ENCODE results near the gene VTI1A.

VTI1A gene

GRCh38 chr10:112689327-112690072 is 242.5 kb downstream of the VTI1A start:
- no peak for DNase-seq

DNA sequence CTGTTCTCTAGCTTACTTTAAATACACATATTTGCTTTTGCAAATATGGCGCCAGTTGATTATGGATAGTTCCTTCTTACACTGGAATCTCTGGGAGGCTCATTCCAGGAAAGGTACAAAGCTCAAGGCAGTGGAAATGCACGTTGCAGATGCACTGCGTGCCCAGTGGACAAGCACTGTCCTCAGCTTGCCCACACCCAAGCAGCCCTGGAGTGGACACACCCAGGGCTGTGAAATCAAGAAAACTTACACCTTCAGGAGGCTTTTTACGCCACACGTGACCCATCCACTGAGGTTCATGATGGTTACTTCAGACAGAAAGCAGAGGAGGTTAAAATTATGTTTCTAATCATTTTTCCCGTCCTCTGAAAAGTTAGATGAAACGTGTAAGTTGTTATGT is 248.5 kb downstream of the VTI1A start:
- no peak for DNase-seq

- no peak for DNase-seq
Observed at GRCh38 chr10:112696592-112696991, 249.6 kb downstream of the VTI1A start.

- no peak for DNase-seq
Observed at GRCh38 chr10:112698133-112698817, 251.3 kb downstream of the VTI1A start.

DNA sequence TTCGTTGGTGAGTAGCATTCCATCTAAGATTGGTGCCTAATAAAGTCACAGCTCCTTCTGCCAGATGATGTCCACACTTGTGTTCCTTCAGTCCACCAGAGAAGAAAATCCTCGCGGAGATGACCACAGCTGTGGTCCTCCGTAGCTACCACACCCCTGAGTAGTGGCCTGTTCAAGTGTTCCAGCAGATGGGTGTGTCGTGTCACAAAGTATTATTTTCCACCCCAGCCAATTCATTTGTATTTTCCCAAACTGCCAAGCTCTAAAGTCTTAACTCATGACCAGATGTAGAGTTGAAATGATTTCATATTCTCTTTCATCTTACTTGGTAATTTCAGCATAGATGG is 251.8 kb downstream of the VTI1A start:
- no peak for DNase-seq

DNA sequence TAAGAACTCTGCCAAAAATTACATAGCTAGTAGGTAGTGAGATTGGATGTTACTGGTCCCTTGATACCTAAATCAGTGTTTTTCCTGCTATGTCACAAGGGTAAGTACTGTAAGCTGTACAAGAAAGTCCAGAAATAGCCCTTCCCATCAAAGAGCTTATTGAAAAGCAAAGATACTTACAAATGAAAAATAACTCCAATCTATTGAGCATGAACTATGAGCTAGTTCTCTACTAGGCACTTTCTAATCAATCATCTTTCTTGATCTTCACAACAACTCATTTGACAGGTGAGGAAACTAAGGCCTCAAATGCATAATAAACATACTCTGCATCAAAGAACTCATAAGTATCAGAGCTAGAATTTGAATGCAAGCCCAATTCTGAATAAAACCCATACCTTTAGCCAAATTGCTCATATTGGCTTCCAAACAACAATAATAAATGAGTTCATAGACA is 253.2 kb downstream of the VTI1A start:
- DNase-seq, result no peak

GRCh38 chr10:112701211-112701877 is 254.3 kb downstream of the VTI1A start:
- DNase-seq, result no peak

DNA sequence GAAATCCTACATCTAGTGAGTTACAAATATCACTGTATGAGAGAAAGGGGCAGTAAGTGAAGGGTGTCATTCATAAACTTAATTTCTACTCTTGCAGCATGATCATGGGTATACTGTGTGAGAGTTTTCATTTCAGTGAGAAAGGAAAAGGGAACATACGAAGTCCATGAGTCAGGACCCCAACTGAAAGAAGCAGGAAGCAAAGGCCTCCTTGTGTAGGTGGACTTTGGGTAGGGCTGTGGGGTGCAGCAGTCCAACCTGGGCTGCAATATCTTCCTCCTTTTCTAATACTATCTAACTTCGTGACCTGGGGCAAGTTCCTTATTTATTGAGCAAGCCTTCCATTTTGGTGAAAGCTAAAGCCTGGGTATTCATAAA is 254.9 kb downstream of the VTI1A start:
- DNase-seq, result no peak

DNA sequence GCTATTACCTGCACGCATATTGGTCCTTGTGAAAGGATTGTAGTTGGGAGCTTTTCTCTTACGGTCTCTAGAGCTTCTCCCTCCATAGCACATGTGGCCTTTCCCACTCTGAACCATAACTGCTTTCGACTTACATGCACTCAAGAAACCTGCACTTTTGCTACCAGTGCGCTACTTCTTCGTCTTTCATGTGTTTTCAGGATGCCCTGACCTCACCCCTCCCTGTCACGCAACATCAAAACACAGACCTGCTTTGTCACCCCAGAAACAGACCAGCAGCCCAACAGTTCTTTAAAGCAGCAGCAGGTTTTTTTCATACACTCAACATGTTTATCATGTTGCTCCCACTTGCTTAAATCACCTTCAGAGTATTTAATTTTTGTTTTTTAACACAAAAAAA is 259.6 kb downstream of the VTI1A start:
- no peak for DNase-seq

- DNase-seq, result no peak
Observed at GRCh38 chr10:112708461-112708860, 261.4 kb downstream of the VTI1A start.

GRCh38 chr10:112710528-112710927 is 263.5 kb downstream of the VTI1A start:
- no peak for DNase-seq

- no peak for DNase-seq
Observed at GRCh38 chr10:112711366-112711765, 264.4 kb downstream of the VTI1A start.

DNA sequence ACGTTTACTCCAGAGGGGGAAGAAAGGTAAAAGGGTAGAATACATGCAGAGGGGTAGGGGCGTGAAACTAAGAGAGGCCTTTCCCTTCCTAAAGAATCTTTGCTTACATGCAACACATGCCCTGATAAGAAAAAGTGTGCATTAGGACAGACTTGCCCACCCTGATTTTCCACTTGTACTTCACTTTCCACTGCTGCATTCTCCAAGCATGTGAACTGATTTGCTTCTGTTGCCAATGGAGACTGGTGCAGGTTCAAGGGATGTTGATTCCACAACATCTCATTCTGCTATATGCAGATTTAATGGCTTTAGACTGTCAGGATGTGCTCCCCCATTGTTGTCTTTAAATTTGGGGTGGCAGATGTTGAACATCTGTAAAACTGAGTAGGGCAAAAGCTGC is 265.5 kb downstream of the VTI1A start:
- DNase-seq, result no peak

DNA sequence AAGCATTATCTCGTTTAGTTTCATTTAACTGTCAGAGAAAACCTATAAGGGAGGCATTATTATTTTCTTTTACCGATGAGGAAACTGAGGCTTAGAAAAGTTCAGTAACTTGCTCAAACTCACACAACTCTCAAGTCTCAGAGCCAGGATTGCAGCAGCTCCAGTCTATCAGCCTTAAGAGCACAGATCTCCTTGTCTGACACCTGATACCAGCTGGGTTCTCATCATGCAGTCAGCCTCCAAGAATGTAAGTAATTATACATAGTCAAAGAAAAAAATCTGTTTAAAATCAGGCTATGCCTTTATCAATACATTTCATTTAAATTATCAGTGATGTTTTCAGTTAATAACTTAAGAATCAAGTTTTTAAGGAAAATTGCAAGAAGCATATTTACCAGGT is 266.4 kb downstream of the VTI1A start:
- no peak for DNase-seq

DNA sequence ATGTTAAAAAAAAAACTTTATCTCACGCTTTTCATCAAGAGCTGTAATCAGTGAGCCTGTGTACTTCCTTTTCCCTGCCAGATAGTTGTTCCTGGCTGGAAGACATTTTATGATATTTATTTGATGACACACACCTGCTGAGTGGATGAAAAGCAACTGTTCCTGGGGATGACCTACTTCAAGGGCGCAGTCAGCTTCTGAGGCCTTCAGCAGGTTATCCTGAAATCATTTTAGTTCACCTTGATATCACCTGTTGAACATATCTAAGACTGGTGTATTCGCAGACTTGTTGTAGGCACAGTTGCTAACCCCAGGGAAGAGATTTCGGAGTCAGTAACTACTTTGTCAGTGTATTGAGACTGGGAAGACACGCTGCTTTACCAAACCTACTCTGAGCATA is 268.6 kb downstream of the VTI1A start:
- no peak for DNase-seq

DNA sequence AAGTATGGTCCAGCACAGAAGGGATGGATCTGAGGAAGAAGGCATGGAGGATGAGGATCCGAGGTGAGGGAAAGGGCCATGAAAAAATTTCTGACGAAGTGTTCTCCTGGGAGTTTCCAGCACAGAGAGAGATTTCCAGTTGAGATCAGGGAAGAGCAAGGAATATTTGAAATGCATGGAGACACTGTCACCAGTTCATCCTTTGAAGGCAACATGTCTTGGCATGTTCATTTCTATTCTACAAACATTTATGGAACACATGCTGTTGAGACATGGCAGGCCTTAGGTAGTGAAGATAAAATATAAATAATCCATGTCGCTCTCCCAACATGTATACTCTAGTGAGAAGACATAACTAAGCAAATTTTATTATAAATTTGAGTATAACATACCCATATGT is 269.1 kb downstream of the VTI1A start:
- DNase-seq, result no peak

DNA sequence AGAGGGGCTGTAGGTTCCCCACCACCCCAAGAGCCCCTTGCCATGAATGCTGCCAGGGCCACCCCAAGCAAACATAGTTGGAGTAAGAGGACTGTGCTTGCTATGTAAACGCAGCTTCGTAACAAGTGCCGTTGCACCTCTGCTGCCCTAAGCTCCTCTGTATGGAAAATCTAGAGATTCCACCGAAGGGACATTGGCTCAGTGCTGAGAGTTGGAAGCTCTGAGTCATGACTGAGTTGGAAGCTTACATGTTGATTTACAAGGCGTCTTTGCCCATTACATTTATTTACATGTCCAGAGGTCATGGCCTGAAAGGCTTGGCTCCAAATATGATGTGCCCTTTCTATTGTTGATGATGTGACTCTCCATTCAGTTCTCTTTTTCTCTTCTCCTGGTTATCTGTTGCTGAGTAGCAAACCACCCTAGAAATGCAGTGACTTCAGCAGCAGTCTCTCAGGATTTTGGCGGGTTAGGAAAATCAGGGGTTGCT is 270.0 kb downstream of the VTI1A start:
- DNase-seq, result no peak

DNA sequence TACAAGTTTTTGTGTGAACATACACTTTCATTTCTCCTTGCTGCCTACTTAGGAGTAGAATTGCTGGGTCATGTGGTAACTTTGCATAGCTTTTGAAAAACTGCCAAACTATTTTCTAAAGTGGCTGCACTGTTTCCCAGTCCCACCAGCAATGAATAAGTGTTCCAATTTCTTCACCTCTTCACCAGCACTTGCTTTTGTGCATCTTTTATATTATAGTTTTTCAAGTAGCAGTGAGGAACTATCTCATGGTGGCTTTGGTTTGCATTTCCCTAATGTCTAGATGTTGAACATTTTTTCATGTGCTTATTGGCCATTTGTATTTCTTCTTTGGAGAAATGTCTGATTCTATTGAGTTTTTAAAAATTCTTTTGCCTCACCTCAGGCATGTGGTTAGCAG is 273.2 kb downstream of the VTI1A start:
- DNase-seq, result no peak

- DNase-seq, result no peak
Observed at GRCh38 chr10:112721080-112721698, 274.2 kb downstream of the VTI1A start.

DNA sequence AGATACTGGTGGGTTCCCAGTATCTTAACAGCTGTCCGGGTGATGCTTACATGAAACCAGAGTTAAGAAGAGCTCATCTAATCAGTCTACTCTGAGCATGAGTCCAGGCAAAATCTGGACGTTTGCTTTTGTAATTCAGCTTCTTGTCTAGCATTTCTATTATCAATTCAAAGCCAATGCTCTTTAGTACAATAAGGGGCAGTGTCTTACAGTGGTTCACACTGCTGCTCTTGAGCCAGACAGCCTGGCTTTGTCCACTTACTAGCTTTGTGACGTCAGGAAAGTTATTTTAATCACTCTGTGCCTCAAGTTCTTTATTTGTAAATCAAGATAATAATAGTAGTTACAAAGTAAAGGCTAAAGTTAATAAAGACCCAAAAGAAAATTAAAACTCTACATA is 275.7 kb downstream of the VTI1A start:
- DNase-seq, result no peak

DNA sequence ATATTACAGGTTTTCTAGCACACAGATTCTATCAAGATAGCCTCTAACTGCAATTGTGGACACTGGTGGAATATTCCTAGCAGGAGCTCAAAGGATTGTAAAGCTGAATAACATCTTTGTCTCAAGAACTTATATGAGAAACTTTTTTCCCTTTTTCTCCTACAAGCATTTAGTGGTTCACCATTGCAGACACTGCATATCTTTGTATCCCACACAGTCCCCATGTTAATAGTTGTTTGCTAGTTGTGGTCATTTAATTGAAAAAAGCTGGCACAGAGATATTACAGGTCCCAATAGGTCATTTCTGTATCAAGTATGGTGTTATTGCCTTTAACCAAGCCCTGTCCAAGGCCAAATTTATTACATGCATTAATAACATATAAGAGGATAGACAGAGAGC is 276.9 kb downstream of the VTI1A start:
- DNase-seq, result no peak

GRCh38 chr10:112724404-112724991 is 277.5 kb downstream of the VTI1A start:
- no peak for DNase-seq

All from activated CD4-positive, alpha-beta T cell treated with anti-CD3 and anti-CD28 coated beads, Interleukin-2, amount 50 U/mL, for 1 hour (primary cell).